DND-41 (cell line): ENCODE results near the gene AFF1.

Experiments
- ATAC-seq: fragments of 200-7000 bp; cut with Tn5 transposase; 3 replicates; pipeline ENCODE4 v1.9.1; 2021; ENCODE audit warnings: low read depth; ENCODE audit not compliant: insufficient read depth
- DNase-seq: peaks from one replicate; pipeline ENCODE4 v3.0.0-alpha.2; 2020
- H2AFZ ChIP-seq: 2 replicates; pipeline ENCODE4 v1.6.0; 2012; ENCODE audit warnings: low read depth, low read length
- H3K27ac ChIP-seq: 2 replicates; pipeline ENCODE4 v1.5.1; 2012; ENCODE audit warnings: low read length, inconsistent platforms
- H3K27me3 ChIP-seq: fragments of 200-600 bp; sonication (generic); 2 replicates; pipeline ENCODE4 v1.6.0; 2012; ENCODE audit warnings: low read length, mild to moderate bottlenecking, inconsistent platforms; ENCODE audit not compliant: insufficient read depth, poor library complexity
- H3K36me3 ChIP-seq: 2 replicates; pipeline ENCODE4 v1.5.1; 2012; ENCODE audit warnings: low read length, inconsistent platforms; ENCODE audit not compliant: insufficient read depth
- H3K4me1 ChIP-seq: 2 replicates; pipeline ENCODE4 v1.5.1; 2012; ENCODE audit warnings: mild to moderate bottlenecking, low read length; ENCODE audit not compliant: insufficient read depth
- H3K4me2 ChIP-seq: 2 replicates; pipeline ENCODE4 v1.6.0; 2012; ENCODE audit warnings: mild to moderate bottlenecking, moderate library complexity, low read length, inconsistent platforms; ENCODE audit not compliant: insufficient read depth
- H3K4me3 ChIP-seq, 2 experiments: fragments of 200-600 bp in 1 of 2; shearing (Covaris generic) in 1 of 2; 2 replicates each; pipeline ENCODE4 v1.5.1; 2012 to 2016; ENCODE audit warnings: inconsistent platforms in 2 of 2, low read length in 2 of 2, mild to moderate bottlenecking in 2 of 2, low read depth in 1 of 2, moderate library complexity in 1 of 2
- H3K79me2 ChIP-seq: 2 replicates; pipeline ENCODE4 v1.6.0; 2012; ENCODE audit warnings: low read length, inconsistent platforms; ENCODE audit not compliant: insufficient read depth
- H3K9ac ChIP-seq: 2 replicates; pipeline ENCODE4 v1.6.0; 2012; ENCODE audit warnings: low read depth, mild to moderate bottlenecking, inconsistent platforms, low read length, moderate library complexity
- H3K9me3 ChIP-seq: 2 replicates; pipeline ENCODE4 v1.5.1; 2012; ENCODE audit warnings: low read length, moderate library complexity, mild to moderate bottlenecking, inconsistent platforms; ENCODE audit not compliant: insufficient read depth, severe bottlenecking
- H4K20me1 ChIP-seq: 2 replicates; pipeline ENCODE4 v1.6.0; 2012; ENCODE audit warnings: low read length; ENCODE audit not compliant: insufficient read depth
- CTCF ChIP-seq: IDR thresholded peaks from 2 replicates; pipeline ENCODE4 v1.5.1; 2012; ENCODE audit warnings: borderline replicate concordance, low read length, moderate library complexity, mild to moderate bottlenecking; ENCODE audit not compliant: poor library complexity, severe bottlenecking; ENCODE audit errors: extremely low read depth
- EZH2 ChIP-seq: IDR thresholded peaks from 3 replicates; pipeline ENCODE4 v1.6.1; 2012; ENCODE audit warnings: borderline replicate concordance, low read depth, mild to moderate bottlenecking, moderate library complexity, low read length, inconsistent platforms; ENCODE audit not compliant: severe bottlenecking

AFF1 gene

GRCh38 chr4:86919561-86920223 lies 15.1 kb upstream of the AFF1 start:
- DNase-seq = no peak

GRCh38 chr4:86921608-86922252 lies 13.1 kb upstream of the AFF1 start:
- H3K9me3 ChIP-seq = no peaks in the 10 kb centered on the region
- ATAC-seq = no peak
- no peaks in the 10 kb centered on the region for H3K27me3 ChIP-seq
- H3K79me2 ChIP-seq = no peaks in the 10 kb centered on the region
- H3K27ac ChIP-seq = no peak overlapping the region
- H4K20me1 ChIP-seq = no peaks in the 10 kb centered on the region
- TF ChIP-seq EZH2 (no peak), CTCF (no peak)
- no peak overlapping the region for H3K4me3 ChIP-seq
- DNase-seq = no peak
- H3K36me3 ChIP-seq = no peaks in the 10 kb centered on the region
- 0 out of 2 replicates have a peak, but pooled peaks cover 2% of the 10 kb centered on the region for H3K4me1 ChIP-seq
- H2AFZ ChIP-seq = no peak overlapping the region
- H3K9ac ChIP-seq = no peak overlapping the region
- no peak overlapping the region for H3K4me2 ChIP-seq

More at GRCh38 chr4:86919561-86920223, 15.1 kb upstream of the AFF1 start:
- Histone ChIP-seq H4K20me1 (no peaks in the 10 kb centered on the region), H3K4me1 (0 out of 2 replicates have a peak, but pooled peaks cover 2% of the 10 kb centered on the region), H3K9ac (no peak overlapping the region), H3K27me3 (no peaks in the 10 kb centered on the region), H2AFZ (no peak overlapping the region), H3K4me2 (no peak overlapping the region), H3K79me2 (no peaks in the 10 kb centered on the region), H3K4me3 (no peak overlapping the region), H3K27ac (no peak overlapping the region), H3K9me3 (no peaks in the 10 kb centered on the region), H3K36me3 (no peaks in the 10 kb centered on the region)
- no peak for ATAC-seq
- TF ChIP-seq CTCF = no peak
- TF ChIP-seq EZH2 = no peak

- Histone ChIP-seq H3K27me3 (no peaks in the 10 kb centered on the region), H3K4me1 (0 out of 2 replicates have a peak, but pooled peaks cover 2% of the 10 kb centered on the region), H3K4me2 (no peak overlapping the region), H3K9ac (no peak overlapping the region), H3K27ac (no peak overlapping the region), H3K36me3 (no peaks in the 10 kb centered on the region), H4K20me1 (no peaks in the 10 kb centered on the region), H3K79me2 (no peaks in the 10 kb centered on the region), H3K9me3 (no peaks in the 10 kb centered on the region), H2AFZ (no peak overlapping the region), H3K4me3 (no peak overlapping the region)
- DNase-seq (no peak), ATAC-seq (no peak)
- TF ChIP-seq EZH2 (no peak), CTCF (no peak)
These were observed 10.0 kb upstream of the AFF1 start for GRCh38 chr4:86924811-86925210.
